ENCODE measurements around the gene IDE. TPM values are rescaled to one million over a fixed set of nuclear protein-coding genes. Genes with fewer than 3 reads are reported as not detected.

Gene IDE
- total and polyA plus RNA-seq, 2 of the 13 experiments (the other 11 are each of a cell fraction or from before 2014, with no cell fraction given) = 16.1 to 52.1 TPM

DNA sequence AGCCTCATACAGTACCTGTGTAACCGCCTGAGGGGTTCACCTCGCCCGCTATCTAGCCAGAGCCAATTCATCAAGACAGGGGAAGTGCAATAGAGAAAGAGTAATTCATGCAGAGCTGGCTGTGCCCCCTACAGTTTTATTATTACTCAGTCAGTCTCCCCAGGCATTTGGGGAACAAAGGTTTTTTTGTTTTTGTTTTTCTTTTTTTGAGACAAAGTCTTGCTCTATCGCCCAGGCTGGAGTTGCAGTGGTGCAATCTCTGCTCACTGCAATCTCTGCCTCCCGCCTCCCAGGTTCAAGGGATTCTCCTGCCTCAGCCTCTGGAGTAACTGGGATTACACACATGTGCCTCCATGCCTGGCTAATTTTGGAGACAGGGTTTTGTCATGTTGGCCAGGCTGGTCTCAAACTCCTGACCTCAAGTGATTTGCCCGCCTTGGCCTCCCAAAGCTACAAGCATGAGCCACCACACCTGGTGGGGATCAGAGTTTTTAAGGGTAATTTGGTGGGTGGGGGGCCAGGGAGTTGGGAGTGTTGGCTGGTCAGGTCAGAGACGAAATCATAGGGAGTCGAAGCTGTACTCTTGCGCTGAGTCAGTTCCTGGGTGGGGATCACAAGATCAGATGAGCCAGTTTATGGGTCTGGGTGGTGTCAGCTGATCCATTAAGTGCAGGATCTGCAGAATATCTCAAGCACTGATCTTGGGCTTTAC, 166.4 kb downstream of the IDE start:
- Histone ChIP-seq H4K20me1 (ENCODE audit: insufficient read depth, low read length) (no peaks in the 10 kb centered on the region), H2AFZ (ENCODE audit: low read length) (no peak overlapping the region), H3K9me3 (ENCODE audit: low read length) (no peaks in the 10 kb centered on the region), H3K4me3 (replicated peaks in 1 of 3; ENCODE audit: insufficient read depth in 1 of 3, low read depth in 2 of 3, low read length in 3 of 3) (no peak overlapping the region), H3K27ac (ENCODE audit: extremely low read length, insufficient read depth, low read length) (no peak overlapping the region), H3K9ac (ENCODE audit: insufficient read depth, low read depth, low read length) (no peak overlapping the region), H3K4me1 (ENCODE audit: insufficient read depth, low read length) (no peaks in the 10 kb centered on the region), H3K4me2 (ENCODE audit: low read depth, low read length) (no peak overlapping the region), H3K36me3 (replicated peaks in 1 of 2; ENCODE audit: control insufficient read depth in 1 of 2, insufficient read depth in 2 of 2, low read length in 2 of 2) (no peaks in the 10 kb centered on the region), H3K27me3 (ENCODE audit: control insufficient read depth in 1 of 2, insufficient read depth in 2 of 2, low read length in 2 of 2) (no peaks in the 10 kb centered on the region; a peak in 1 of 5 replicates), H3K79me2 (ENCODE audit: insufficient read depth, low read length) (no peaks in the 10 kb centered on the region)
- intact Hi-C loops (cut with micrococcal nuclease; ENCODE audit: unreplicated experiment) = no loop called here
- in situ Hi-C loops (cut with HindIII; ENCODE audit: extremely low pct_ligation_motif_present, low pct_unique_long_range_greater_than_20kb) = no loop called here
- 50% methylated on average over 8 of the region's 9 CpGs for WGBS (ENCODE audit: low lambda C conversion rate)
- FAIRE-seq = no peak
- CTCF ChIA-PET (ENCODE audit: low intra/inter-chr PET ratio, low total read pairs) = no interaction called here
- POLR2A ChIA-PET = no interaction called here
- no TSS peak for BruUV-seq (replicated peaks)
- no peak for TF ChIP-seq SIX1 (CRISPR knock-in tag; IDR thresholded peaks at IDR 0.05; ENCODE audit: borderline replicate concordance)
- no peak for TF ChIP-seq BCL6 (CRISPR knock-in tag; IDR thresholded peaks at IDR 0.05)
- TF ChIP-seq MTF1 (CRISPR knock-in tag; IDR thresholded peaks at IDR 0.05) = no peak
- TF ChIP-seq, protein P1, sequence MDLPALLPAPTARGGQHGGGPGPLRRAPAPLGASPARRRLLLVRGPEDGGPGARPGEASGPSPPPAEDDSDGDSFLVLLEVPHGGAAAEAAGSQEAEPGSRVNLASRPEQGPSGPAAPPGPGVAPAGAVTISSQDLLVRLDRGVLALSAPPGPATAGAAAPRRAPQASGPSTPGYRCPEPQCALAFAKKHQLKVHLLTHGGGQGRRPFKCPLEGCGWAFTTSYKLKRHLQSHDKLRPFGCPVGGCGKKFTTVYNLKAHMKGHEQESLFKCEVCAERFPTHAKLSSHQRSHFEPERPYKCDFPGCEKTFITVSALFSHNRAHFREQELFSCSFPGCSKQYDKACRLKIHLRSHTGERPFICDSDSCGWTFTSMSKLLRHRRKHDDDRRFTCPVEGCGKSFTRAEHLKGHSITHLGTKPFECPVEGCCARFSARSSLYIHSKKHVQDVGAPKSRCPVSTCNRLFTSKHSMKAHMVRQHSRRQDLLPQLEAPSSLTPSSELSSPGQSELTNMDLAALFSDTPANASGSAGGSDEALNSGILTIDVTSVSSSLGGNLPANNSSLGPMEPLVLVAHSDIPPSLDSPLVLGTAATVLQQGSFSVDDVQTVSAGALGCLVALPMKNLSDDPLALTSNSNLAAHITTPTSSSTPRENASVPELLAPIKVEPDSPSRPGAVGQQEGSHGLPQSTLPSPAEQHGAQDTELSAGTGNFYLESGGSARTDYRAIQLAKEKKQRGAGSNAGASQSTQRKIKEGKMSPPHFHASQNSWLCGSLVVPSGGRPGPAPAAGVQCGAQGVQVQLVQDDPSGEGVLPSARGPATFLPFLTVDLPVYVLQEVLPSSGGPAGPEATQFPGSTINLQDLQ (CRISPR knock-in tag; IDR thresholded peaks at IDR 0.05) = no peak
- no peak for TF ChIP-seq NR2F1 (CRISPR knock-in tag; IDR thresholded peaks at IDR 0.05)
- TF ChIP-seq, protein P2, sequence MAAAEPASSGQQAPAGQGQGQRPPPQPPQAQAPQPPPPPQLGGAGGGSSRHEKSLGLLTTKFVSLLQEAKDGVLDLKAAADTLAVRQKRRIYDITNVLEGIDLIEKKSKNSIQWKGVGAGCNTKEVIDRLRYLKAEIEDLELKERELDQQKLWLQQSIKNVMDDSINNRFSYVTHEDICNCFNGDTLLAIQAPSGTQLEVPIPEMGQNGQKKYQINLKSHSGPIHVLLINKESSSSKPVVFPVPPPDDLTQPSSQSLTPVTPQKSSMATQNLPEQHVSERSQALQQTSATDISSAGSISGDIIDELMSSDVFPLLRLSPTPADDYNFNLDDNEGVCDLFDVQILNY (CRISPR knock-in tag; conservative IDR thresholded peaks at IDR 0.05) = no peak
- no peak for TF ChIP-seq ZBTB42 (CRISPR knock-in tag; IDR thresholded peaks at IDR 0.05)
- TF ChIP-seq ZNF780A (CRISPR knock-in tag; IDR thresholded peaks at IDR 0.05) = no peak
- no peak for TF ChIP-seq ZNF343 (CRISPR knock-in tag; IDR thresholded peaks at IDR 0.05)
- no peak for TF ChIP-seq HNRNPL (IDR thresholded peaks at IDR 0.05; ENCODE audit: low read depth, low read length)
- TF ChIP-seq, protein P3, sequence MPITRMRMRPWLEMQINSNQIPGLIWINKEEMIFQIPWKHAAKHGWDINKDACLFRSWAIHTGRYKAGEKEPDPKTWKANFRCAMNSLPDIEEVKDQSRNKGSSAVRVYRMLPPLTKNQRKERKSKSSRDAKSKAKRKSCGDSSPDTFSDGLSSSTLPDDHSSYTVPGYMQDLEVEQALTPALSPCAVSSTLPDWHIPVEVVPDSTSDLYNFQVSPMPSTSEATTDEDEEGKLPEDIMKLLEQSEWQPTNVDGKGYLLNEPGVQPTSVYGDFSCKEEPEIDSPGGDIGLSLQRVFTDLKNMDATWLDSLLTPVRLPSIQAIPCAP (CRISPR knock-in tag; IDR thresholded peaks at IDR 0.05; ENCODE audit: low read depth) = no peak
- TF ChIP-seq HIVEP1 (CRISPR knock-in tag; IDR thresholded peaks at IDR 0.05) = no peak
- no peak for DNase-seq (ENCODE audit: low spot score)
- ATAC-seq = no peak

Data from HepG2 (cell line).